A673 (cell line): ENCODE results near the gene TICAM2. TPM values are rescaled to one million over a fixed set of nuclear protein-coding genes. Genes with fewer than 3 reads are reported as not detected.

Experiments used
- BruUV-seq: library from RNA; stranded (reverse); fragments of 400-500 nt; replicated peaks from 2 replicates; lab custom pipeline; 2021; lab: Mats Ljungman, UMichigan
- CTCF ChIA-PET: fragments of 300-600 bp; sonication (Branson Sonifier 250); formaldehyde crosslinking; loops from one replicate; lab custom pipeline; 2022; ENCODE audit warnings: antibody characterized with exemption; lab: Charles Lee
- POLR2A ChIA-PET: fragments of 300-600 bp; sonication (Branson Sonifier 250); formaldehyde crosslinking; loops from one replicate; lab custom pipeline; 2022; ENCODE audit warnings: antibody characterized with exemption; ENCODE audit not compliant: low non-redundant PET; lab: Charles Lee
- DNase-seq: peaks from one replicate; pipeline ENCODE4 v3.0.0-alpha.2; 2015; ENCODE audit warnings: low spot score
- H3K27ac ChIP-seq: fragments of 200-600 bp; sonication (generic); 2 replicates; pipeline ENCODE4 v1.5.1; 2016; ENCODE audit warnings: mixed run types, low read depth, mild to moderate bottlenecking, mixed read lengths, antibody characterized with exemption, low read length; ENCODE audit not compliant: poor library complexity, severe bottlenecking
- H3K27me3 ChIP-seq: fragments of 200-600 bp; sonication (generic); replicated peaks from 2 replicates; pipeline ENCODE4 v1.6.1; 2017; ENCODE audit warnings: mixed run types, low read depth, mild to moderate bottlenecking, mixed read lengths, antibody characterized with exemption, low read length; ENCODE audit not compliant: insufficient read depth, poor library complexity
- H3K36me3 ChIP-seq: fragments of 200-600 bp; sonication (generic); 2 replicates; pipeline ENCODE4 v1.6.1; 2016; ENCODE audit warnings: mixed run types, mild to moderate bottlenecking, mixed read lengths, antibody characterized with exemption, low read length; ENCODE audit not compliant: insufficient read depth, poor library complexity, severe bottlenecking
- H3K4me1 ChIP-seq: fragments of 200-600 bp; sonication (generic); 2 replicates; pipeline ENCODE4 v1.6.1; 2017; ENCODE audit warnings: mixed run types, mild to moderate bottlenecking, mixed read lengths, antibody characterized with exemption, low read length; ENCODE audit not compliant: insufficient read depth, poor library complexity, severe bottlenecking
- H3K4me3 ChIP-seq: fragments of 200-600 bp; sonication (generic); 2 replicates; pipeline ENCODE4 v1.5.1; 2016; ENCODE audit warnings: low read depth, mixed run types, mild to moderate bottlenecking, mixed read lengths, low read length; ENCODE audit not compliant: poor library complexity, severe bottlenecking
- H3K9me3 ChIP-seq: fragments of 200-600 bp; sonication (generic); 2 replicates; pipeline ENCODE4 v1.6.1; 2016; ENCODE audit warnings: mixed run types, low read depth, mild to moderate bottlenecking, mixed read lengths, antibody characterized with exemption, low read length; ENCODE audit not compliant: poor library complexity, severe bottlenecking
- CTCF ChIP-seq: fragments of 300-800, 200-600 bp; sonication (generic); conservative IDR thresholded peaks from 2 replicates; pipeline ENCODE4 v1.5.1; 2017; ENCODE audit warnings: low read depth, mild to moderate bottlenecking, antibody characterized with exemption, low read length, moderate library complexity, mixed read lengths
- EZH2 ChIP-seq: fragments of 200-600 bp; sonication (generic); IDR thresholded peaks from 2 replicates; pipeline ENCODE4 v1.6.1; 2017; ENCODE audit warnings: borderline replicate concordance, low read depth, mild to moderate bottlenecking, mixed read lengths, antibody characterized with exemption, low read length; ENCODE audit not compliant: poor library complexity, severe bottlenecking
- intact Hi-C: fragments of 100-400 bp; cut with micrococcal nuclease; formaldehyde crosslinking; loops from one replicate; pipeline ENCODE4 v1.10.0; 2022; ENCODE audit not compliant: unreplicated experiment
- total RNA-seq: library from RNA; stranded (reverse); gene quantifications from 2 replicates; pipeline ENCODE4 v1.2.3, GENCODE V29; 2021

Gene TICAM2
- total RNA-seq, 1 experiment from 2014 or later, result 0.32 TPM

- Histone ChIP-seq H3K27ac (no peak overlapping the region), H3K4me3 (peak overlapping the region; percentile 90), H3K9me3 (no peaks in the 10 kb centered on the region), H3K36me3 (peaks cover 21% of the 10 kb centered on the region), H3K27me3 (no peaks in the 10 kb centered on the region), H3K4me1 (peaks cover 24% of the 10 kb centered on the region)
- CTCF ChIA-PET, result no interaction called here
- intact Hi-C loops, result loop anchor here (10.0 kb wide), 1 partner anchor 1141 kb away; no protein-coding TSS in a partner anchor
- POLR2A ChIA-PET, result no interaction called here
- no peak for DNase-seq
- no peak for TF ChIP-seq EZH2
- no TSS peak for BruUV-seq
Observed at GRCh38 chr5:115623658-115624057, 21.4 kb upstream of the TICAM2 start.

- DNase-seq, result no peak
- Histone ChIP-seq H3K4me1 (peaks cover 10% of the 10 kb centered on the region), H3K27me3 (no peaks in the 10 kb centered on the region), H3K36me3 (peaks cover 36% of the 10 kb centered on the region), H3K9me3 (no peaks in the 10 kb centered on the region), H3K27ac (no peak overlapping the region), H3K4me3 (no peak overlapping the region)
- TF ChIP-seq CTCF, result no peak
- no peak for TF ChIP-seq EZH2
- intact Hi-C loops, result loop anchor here (10.0 kb wide), 1 partner anchor 1143 kb away; no protein-coding TSS in a partner anchor
- BruUV-seq, result no TSS peak
- ChIA-PET CTCF (no interaction called here), POLR2A (no interaction called here)
Observed at GRCh38 chr5:115621365-115621900, 19.2 kb upstream of the TICAM2 start.

- CTCF ChIA-PET, result no interaction called here
- POLR2A ChIA-PET, result no interaction called here
- no peak overlapping the region for H3K27ac ChIP-seq
- peaks cover 65% of the 10 kb centered on the region for H3K36me3 ChIP-seq
- no peaks in the 10 kb centered on the region for H3K27me3 ChIP-seq
- no peak overlapping the region for H3K4me3 ChIP-seq
- no peaks in the 10 kb centered on the region for H3K9me3 ChIP-seq
- BruUV-seq, result no TSS peak
- TF ChIP-seq EZH2 (no peak), CTCF (no peak)
- intact Hi-C loops, result no loop called here
- no peaks in the 10 kb centered on the region for H3K4me1 ChIP-seq
- DNase-seq, result no peak
Observed at GRCh38 chr5:115616892-115617291, 14.6 kb upstream of the TICAM2 start.

- Histone ChIP-seq H3K9me3 (no peaks in the 10 kb centered on the region), H3K27ac (no peak overlapping the region), H3K27me3 (no peaks in the 10 kb centered on the region), H3K4me1 (no peaks in the 10 kb centered on the region), H3K36me3 (peaks cover 65% of the 10 kb centered on the region), H3K4me3 (no peak overlapping the region)
- no peak for DNase-seq
- no TSS peak for BruUV-seq
- no peak for TF ChIP-seq EZH2
- TF ChIP-seq CTCF, result no peak
- POLR2A ChIA-PET, result no interaction called here
- CTCF ChIA-PET, result no interaction called here
- intact Hi-C loops, result no loop called here
Observed at GRCh38 chr5:115616472-115616871, 14.2 kb upstream of the TICAM2 start.
